CD4-positive, alpha-beta T cell treated with Interleukin-21 for 1 hour (primary cell): Measurements from ENCODE around the gene PGLYRP2.
A peak's percentile ranks its signal among the peaks of the same experiment; 100 is the strongest.

Experiments used
- DNase-seq: peaks from one replicate; pipeline ENCODE4 v3.0.0-alpha.2; 2020

PGLYRP2 gene

DNA sequence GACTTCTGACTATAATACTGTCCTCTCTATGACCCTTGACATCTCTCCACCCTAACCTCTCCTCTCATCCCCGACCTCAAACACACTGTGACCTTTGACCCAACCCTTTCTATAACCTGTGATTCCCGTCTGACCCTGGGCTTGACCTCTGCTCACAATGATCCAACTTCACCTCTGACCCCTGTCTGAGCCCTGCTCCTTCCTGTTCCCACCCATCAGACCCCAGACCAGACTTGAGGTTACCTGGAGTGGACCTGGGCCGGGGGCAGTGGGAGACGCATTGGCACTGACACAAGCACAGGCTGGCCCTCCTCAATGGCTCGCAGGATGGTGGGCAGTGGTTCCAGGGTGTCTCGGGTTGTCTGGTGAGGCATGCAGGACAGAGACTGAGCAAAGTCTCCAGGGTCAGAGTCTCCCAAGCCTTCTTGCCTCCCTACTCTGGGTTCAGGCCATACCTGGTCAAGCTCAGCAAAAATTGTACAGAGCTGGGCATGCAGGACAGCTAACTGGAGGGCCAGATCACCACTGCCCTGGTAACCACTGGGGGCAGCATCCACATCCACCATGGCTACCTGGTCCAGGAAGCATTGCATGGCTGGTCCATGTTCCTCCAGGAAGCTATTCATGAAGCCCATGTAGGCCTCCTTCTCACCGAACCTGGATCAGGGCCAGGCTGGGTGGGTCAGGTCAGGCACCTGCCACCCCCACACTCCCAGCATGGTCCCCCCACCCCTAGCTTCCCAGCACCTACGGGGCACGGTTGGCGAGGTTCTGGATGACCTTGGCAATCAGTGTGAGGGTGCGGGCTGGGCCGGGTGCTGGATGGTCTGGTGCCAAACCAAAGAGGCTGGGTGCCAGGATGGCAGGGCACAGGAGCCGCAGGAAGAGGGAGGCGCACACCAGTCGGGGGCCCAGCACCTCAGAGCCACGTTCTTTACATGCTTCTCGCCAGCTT lies 25.1 kb downstream of the PGLYRP2 start:
- no peak for DNase-seq

- DNase-seq, result no peak
These were observed 26.2 kb downstream of the PGLYRP2 start for GRCh38 chr19:15453091-15453578.

DNA sequence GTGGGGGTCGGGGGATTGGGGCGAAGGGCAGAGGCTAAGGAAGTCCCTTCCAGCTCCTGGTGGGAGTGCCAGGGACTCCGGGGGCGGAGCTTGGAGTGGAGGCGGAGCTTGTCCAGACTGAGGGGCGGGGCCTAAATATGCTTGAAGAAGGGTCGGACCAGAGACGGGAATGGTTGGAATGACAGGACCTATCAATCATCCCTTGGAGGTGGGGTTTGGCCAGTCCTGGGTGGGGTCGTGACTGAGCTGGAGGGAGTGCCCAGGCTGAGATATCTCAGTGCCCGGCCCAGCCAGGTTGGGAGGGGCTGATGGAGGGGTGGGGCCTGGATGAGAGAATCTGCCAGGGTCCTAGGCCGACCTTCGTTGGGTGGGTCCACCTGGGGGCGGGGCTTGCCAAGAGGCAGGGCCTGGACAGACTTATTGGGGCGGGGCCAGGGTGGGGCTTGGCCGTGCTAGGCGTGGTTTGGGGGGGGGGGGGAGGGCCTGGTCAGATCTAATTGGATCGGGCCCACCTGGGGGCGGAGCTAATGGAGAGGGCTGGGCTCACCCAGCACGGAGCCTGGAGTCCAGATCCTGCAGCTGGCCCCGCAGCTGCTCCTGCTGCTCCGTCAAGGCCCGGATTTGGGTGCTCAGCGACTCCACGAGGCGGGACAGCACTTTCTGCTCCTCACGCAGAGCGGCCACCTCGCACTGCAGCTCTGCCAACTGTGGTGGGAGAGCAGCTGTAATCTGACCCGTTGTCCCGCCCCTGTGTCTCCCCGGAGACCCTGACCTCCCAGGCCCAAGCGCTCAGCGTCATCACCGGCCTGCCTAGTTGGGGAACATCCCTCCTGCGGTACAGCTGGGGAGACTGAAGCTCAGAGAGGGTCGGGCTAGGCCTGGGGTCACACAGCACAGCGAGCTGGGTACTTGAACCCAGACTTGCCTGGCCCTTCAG lies 26.9 kb downstream of the PGLYRP2 start:
- DNase-seq, result peak; percentile 11

GRCh38 chr19:15450528-15450890 lies 28.8 kb downstream of the PGLYRP2 start:
- DNase-seq, result no peak

DNA sequence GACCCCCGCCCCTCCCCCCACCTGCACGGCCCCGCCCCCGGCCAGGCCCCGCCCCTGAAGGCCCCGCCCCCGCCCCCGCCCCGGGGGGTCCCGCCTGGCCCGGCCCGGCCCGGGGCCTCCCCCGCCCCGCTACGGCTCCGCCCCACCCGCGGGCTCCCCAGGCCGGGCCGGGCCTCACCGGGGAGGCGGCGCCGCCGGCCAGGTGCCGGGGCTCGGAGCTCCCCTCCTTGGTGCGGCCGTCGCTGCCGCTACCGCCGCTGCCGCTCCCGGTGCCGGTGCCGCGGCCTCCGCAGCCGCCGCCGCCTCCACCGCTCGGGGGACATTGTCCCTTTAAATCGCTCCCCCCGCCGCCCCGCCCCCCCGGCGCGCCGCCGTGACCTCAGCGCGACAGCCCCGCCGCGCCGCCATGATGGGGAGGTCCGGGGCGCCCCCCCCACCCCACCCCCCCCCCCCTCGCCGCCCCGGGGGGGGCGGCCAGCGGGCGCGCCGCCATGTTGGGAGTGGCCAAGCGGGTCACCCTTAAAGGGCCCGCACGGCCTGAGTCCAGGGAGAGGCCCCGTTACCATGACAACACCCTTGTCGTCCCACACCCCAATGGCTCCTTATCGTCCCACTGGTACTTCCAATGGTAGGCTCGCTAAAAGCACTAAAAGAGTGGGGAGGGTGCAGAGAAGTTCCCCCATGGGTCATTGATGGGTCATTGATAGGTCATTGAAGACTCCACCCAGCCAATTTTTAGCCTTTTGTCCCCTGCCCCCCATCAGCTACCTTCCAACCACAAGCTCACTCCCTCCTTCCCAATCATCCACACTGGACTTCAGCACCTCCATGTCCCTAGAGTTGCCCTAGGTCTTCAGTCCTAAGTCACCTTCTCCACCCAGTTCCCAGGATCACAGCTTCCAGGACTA lies 29.4 kb downstream of the PGLYRP2 start, which contains the start of gene WIZ:
TSS of gene WIZ (minus strand) at position 337 of the 908 bp plus-strand sequence. CDS start 1,649 bp downstream, outside the sequence.
- DNase-seq, result peak; percentile 86

GRCh38 chr19:15448778-15449619 lies 30.3 kb downstream of the PGLYRP2 start:
- DNase-seq, result no peak

- no peak for DNase-seq
These were observed 31.1 kb downstream of the PGLYRP2 start for GRCh38 chr19:15448044-15448777.

- DNase-seq, result no peak
These were observed 32.2 kb downstream of the PGLYRP2 start for GRCh38 chr19:15447057-15447456.

- no peak for DNase-seq
These were observed 33.4 kb downstream of the PGLYRP2 start for GRCh38 chr19:15445807-15446376.

DNA sequence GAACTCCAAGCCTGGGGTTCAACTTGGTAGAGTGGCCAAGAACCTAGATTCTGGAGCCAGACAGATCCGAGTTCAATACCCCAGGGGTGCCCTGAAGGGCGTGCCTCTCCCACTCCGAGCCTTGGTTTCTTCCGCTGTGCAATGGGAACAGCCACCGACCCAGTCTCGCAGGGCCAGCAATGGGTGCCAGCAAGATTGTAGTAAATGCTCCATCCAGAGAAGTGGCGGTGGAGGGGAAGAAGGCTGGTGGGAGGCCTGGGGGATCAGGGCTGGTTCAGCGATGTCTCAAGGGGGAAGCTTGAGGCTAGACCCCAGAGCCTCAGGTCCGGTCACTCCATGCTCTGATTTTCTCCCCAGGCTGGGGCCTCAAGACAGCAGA lies 34.1 kb downstream of the PGLYRP2 start:
- DNase-seq, result no peak

GRCh38 chr19:15444505-15445226 lies 34.6 kb downstream of the PGLYRP2 start:
- no peak for DNase-seq

GRCh38 chr19:15443838-15444237 lies 35.5 kb downstream of the PGLYRP2 start:
- no peak for DNase-seq

- no peak for DNase-seq
These were observed 36.0 kb downstream of the PGLYRP2 start for GRCh38 chr19:15443325-15443724.

DNA sequence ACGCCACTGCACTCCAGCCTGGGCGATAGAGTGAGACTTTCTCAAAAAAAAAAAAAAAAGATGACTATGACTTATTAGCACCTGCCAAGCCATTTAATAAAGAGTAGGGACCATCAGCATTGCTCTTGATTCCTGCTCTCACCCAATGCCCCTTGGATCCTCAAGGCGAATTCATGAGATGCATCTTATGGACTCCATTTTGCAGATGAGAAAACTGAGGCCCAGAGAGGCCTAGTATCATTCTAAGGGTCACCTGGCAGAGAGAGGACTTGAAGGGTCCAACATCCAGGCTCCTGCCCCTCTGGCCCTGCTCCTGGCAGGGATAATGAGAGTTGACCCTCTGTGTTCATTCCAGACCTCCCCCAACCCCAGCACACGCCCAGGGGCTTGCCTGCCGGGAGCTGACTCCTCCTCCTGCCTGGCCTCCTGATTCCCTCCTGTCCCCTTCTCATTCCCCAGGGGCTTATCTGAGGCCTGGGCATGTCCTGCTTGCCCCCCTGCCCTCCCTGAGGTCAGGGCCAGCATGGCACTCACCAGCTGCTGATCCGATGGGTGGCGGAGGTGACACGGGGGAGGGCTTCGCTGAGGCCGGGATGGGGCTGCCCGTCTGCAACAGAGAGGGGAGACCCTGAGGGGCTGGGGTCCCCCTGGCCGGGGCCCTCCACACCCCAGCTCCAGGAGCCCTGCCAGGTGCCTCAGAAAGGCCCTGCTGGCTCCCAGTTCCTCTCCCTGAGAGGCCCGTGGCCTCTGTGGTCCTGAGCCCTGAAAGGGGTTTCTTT lies 37.0 kb downstream of the PGLYRP2 start:
- no peak for DNase-seq

DNA sequence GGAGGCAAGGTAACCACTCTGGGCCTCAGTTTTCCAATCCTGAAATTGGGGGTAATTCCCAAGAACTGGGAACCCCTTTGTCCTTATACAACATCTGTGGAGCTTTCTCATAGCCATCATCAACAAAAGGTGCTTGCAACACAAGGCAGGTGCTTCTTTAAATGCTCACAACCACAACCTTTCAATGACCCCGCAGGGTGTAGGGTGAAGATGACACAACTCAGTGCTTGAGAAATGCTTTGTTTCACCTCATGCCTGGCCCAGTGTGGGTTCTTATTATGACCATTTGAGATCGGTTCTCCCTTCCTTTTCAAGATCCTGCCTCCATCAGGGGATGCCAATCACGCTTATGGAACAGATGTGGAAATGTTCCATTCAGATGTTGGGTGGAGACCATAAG lies 38.0 kb downstream of the PGLYRP2 start:
- DNase-seq, result no peak

GRCh38 chr19:15439821-15440641 lies 39.3 kb downstream of the PGLYRP2 start:
- DNase-seq, result no peak

DNA sequence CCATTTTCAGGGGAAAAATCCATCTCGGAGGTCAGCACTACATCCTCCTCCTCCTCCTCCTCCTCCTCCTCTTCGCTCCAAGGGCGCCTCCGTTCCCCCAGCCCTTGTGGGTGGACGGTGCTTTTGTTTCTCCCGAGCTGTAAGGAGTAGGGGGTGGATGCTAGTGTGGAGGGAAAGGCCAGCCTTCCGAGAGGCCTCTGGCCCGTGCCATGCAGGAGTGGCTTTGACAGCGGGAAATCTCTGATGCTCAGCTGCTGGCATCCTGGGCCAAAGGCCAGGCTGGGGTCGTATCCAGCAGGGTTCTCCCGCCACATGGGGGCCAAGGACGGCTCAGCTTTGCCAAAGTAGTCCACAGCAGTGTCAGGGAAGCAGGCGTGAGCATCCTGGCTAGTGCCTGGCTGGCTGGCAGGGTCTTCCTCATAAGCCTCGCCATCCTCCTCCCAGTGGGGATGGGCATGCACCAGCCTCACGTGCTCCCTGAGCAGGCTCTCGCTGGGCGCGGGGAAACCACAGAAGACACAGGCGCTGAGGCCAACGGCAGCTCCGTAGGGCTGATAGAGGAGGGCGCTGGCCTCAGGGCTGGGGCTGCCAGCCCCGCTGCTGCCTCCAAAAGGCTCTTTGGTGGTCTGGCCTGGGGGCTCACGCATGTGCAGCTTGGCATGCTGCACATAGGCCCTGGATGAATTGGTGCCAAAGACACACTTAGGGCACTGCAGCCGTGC lies 40.1 kb downstream of the PGLYRP2 start:
- no peak for DNase-seq
